ENCODE measurements around the gene DLX4. TPM values are rescaled to one million over a fixed set of nuclear protein-coding genes. Genes with fewer than 3 reads are reported as not detected.

Gene DLX4
- total and polyA plus RNA-seq, 2 donors (not counting 3 experiments of a cell fraction or from before 2014, with no cell fraction given): not detected

- DNase-seq (ENCODE audit: low read depth, low spot score) (no peak), FAIRE-seq (no peak)
- no peaks in the 10 kb centered on the region for H3K9me3 ChIP-seq (replicated peaks; ENCODE audit: control insufficient read depth, insufficient read depth, low read length)
- no peak overlapping the region for H3K27ac ChIP-seq (ENCODE audit: insufficient read depth, low read depth, low read length)
- H3K4me2 ChIP-seq (ENCODE audit: insufficient read depth, low read length): no peak overlapping the region
- peaks cover 88 to 94% of the 10 kb centered on the region in 2 experiments for H3K27me3 ChIP-seq (ENCODE audit: control insufficient read depth in 2 of 2, insufficient read depth in 2 of 2, low read length in 2 of 2)
- H4K20me1 ChIP-seq (replicated peaks; ENCODE audit: control insufficient read depth, extremely low read depth, insufficient read depth, low read length): no peaks in the 10 kb centered on the region
- intact Hi-C loops (cut with micrococcal nuclease): no loop called here
- CTCF ChIA-PET: interaction anchor here (1.1 to 2.1 kb wide), 4 partner anchors 12 to 33 kb away, joined by 3 to 7 read pairs (median 5); no protein-coding TSS in a partner anchor
- no peaks in the 10 kb centered on the region for H3K9me1 ChIP-seq (replicated peaks; ENCODE audit: control insufficient read depth, extremely low read depth, insufficient read depth, low read length)
- dilution Hi-C loops (cut with MboI; ENCODE audit: extremely low pct_ligation_motif_present, low sequenced_read_pairs): no loop called here
- BruUV-seq (replicated peaks): no TSS peak
- no peaks in the 10 kb centered on the region for H3K36me3 ChIP-seq (ENCODE audit: control insufficient read depth in 2 of 2, extremely low read depth in 1 of 2, insufficient read depth in 2 of 2, low read length in 2 of 2)
- no peak overlapping the region for H3K4me3 ChIP-seq (replicated peaks in 1 of 3; ENCODE audit: insufficient read depth in 1 of 3, low read depth in 1 of 3, low read length in 3 of 3)
- POLR2A ChIA-PET: no interaction called here
- H2AFZ ChIP-seq (ENCODE audit: low read depth, low read length): no peak overlapping the region
- no peak overlapping the region for H3K9ac ChIP-seq (replicated peaks; ENCODE audit: extremely low read depth, insufficient read depth, low read length)
- TF ChIP-seq POLR2AphosphoS5 (IDR thresholded peaks at IDR 0.05; ENCODE audit: insufficient read depth, low read depth, low read length) (no peak), JUN (IDR thresholded peaks at IDR 0.05; ENCODE audit: borderline replicate concordance, insufficient read depth, insufficient read length, low read depth) (no peak), MAX (IDR thresholded peaks at IDR 0.05; ENCODE audit: insufficient read depth, insufficient read length) (no peak), POLR2A (IDR thresholded peaks at IDR 0.05; ENCODE audit: low read depth, low read length) (no peak), EZH2 (IDR thresholded peaks at IDR 0.05; ENCODE audit: borderline replicate concordance, low read depth, low read length, severe bottlenecking) (no peak), MYC (IDR thresholded peaks at IDR 0.05; ENCODE audit: low read depth, low read length) (no peak), GATA2 (IDR thresholded peaks at IDR 0.05; ENCODE audit: insufficient read depth, insufficient read length, low read depth, low read length) (no peak), CTCF (IDR thresholded peaks at IDR 0.05; ENCODE audit: extremely low read depth in 1 of 2, insufficient read depth in 1 of 2, low read depth in 1 of 2, low read length in 2 of 2) (no peak), FOS (IDR thresholded peaks at IDR 0.05; ENCODE audit: borderline replicate concordance, insufficient read depth, low read length) (no peak)
- H3K4me1 ChIP-seq (ENCODE audit: control insufficient read depth, extremely low read depth, insufficient read depth, low read length): no peaks in the 10 kb centered on the region
- H3K79me2 ChIP-seq (ENCODE audit: control insufficient read depth, insufficient read depth, low read length): no peaks in the 10 kb centered on the region
These were observed 2.3 kb downstream of the DLX4 start for GRCh38 chr17:49971199-49971847.

Measured in endothelial cell of umbilical vein (primary cell).